ENCODE measurements around the gene FER. TPM values are rescaled to one million over a fixed set of nuclear protein-coding genes. Genes with fewer than 3 reads are reported as not detected.
"Not testable (repeated sequence)": the region's sequence is repeated elsewhere in the genome, so short reads cannot be mapped to it uniquely, and the experiment has no call there.

FER gene
- total and polyA plus RNA-seq, 2 of the 8 experiments (the other 6 are each of a cell fraction or from before 2014, with no cell fraction given): 1.3 to 15.8 TPM

DNA sequence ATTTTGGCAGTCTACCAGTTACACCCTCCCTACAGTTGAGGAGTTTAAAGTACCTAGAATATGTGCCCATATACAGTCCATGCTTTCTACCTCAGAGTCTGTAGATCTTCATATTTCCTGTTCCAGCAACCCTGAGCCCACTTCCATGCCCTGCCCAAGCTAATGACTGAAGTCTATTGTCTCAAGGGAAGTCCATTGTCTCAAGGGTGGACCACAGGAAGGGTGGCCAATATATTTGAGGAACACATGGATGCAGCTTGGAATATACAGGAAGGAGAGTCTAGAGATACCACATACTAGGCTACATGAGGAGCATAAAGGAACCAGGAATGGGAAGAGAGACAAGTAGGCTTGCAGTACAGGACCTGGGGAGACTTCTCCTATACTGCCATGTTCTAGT lies 274.4 kb downstream of the FER start (continued):
- TF ChIP-seq GTF2F1 (IDR thresholded peaks at IDR 0.05; ENCODE audit: borderline replicate concordance, low read depth, low read length) (no peak), NRF1 (IDR thresholded peaks at IDR 0.05; ENCODE audit: low read depth, low read length) (no peak), POLR2A (IDR thresholded peaks at IDR 0.05; ENCODE audit: control extremely low read depth in 1 of 2, low read depth in 2 of 2, low read length in 2 of 2) (no peak), TAF1 (IDR thresholded peaks at IDR 0.05; ENCODE audit: low read depth, low read length) (no peak), CTBP2 (IDR thresholded peaks at IDR 0.05; ENCODE audit: borderline replicate concordance, insufficient read depth, insufficient read length, low read length) (no peak), KDM4A (IDR thresholded peaks at IDR 0.05; ENCODE audit: low read depth, low read length, severe bottlenecking) (no peak)

GRCh38 chr5:109025729-109026128 lies 278.0 kb downstream of the FER start:
- H3K56ac ChIP-seq (replicated peaks; ENCODE audit: insufficient read length, low read depth, low read length); H3K36me3 ChIP-seq (ENCODE audit: control insufficient read depth in 2 of 4, insufficient read depth in 4 of 4, low read length in 3 of 4); H2BK20ac ChIP-seq (ENCODE audit: low read length); H3K4me3 ChIP-seq (ENCODE audit: extremely low read depth in 1 of 4, insufficient read depth in 2 of 4, low read depth in 3 of 4, low read length in 4 of 4); H3K18ac ChIP-seq (ENCODE audit: extremely low read depth, low read length); H2BK12ac ChIP-seq (ENCODE audit: low read depth, low read length); H4K91ac ChIP-seq (replicated peaks; ENCODE audit: insufficient read length, low read length); H4K5ac ChIP-seq (ENCODE audit: insufficient read length, low read depth, low read length); H2BK15ac ChIP-seq (ENCODE audit: low read length); H2AK5ac ChIP-seq (ENCODE audit: low read depth, low read length); H2BK5ac ChIP-seq (ENCODE audit: low read depth, low read length); H2BK120ac ChIP-seq (replicated peaks; ENCODE audit: low read depth, low read length); DNase-seq (ENCODE audit: low read depth in 1 of 2, low spot score in 2 of 2); POLR2A ChIA-PET (ENCODE audit: partially characterized antibody); H3K4me2 ChIP-seq (ENCODE audit: insufficient read depth in 1 of 2, low read depth in 2 of 2, low read length in 2 of 2); H3K14ac ChIP-seq (ENCODE audit: insufficient read length); H3K23me2 ChIP-seq (ENCODE audit: low read depth, low read length); FAIRE-seq; H4K20me1 ChIP-seq (replicated peaks in 1 of 2; ENCODE audit: control insufficient read depth in 1 of 2, insufficient read depth in 2 of 2, low read length in 2 of 2); H3K27ac ChIP-seq (ENCODE audit: low read depth, low read length); H3K27me3 ChIP-seq (replicated peaks in 1 of 4; ENCODE audit: control insufficient read depth in 3 of 4, extremely low read depth in 1 of 4, insufficient read depth in 3 of 4, low read length in 3 of 4); H3K9me3 ChIP-seq (ENCODE audit: insufficient read depth in 2 of 2, low read depth in 1 of 2, low read length in 1 of 2); H4K8ac ChIP-seq (ENCODE audit: extremely low read depth, insufficient read depth, low read length); H3K9ac ChIP-seq (replicated peaks in 1 of 4; ENCODE audit: extremely low read depth in 1 of 4, low read depth in 3 of 4, low read length in 3 of 4); H2AFZ ChIP-seq (ENCODE audit: low read length); H3K23ac ChIP-seq (ENCODE audit: insufficient read length); H3K4me1 ChIP-seq (replicated peaks in 1 of 4; ENCODE audit: control insufficient read depth in 3 of 4, insufficient read depth in 4 of 4, low read length in 3 of 4); H3K79me2 ChIP-seq (ENCODE audit: control insufficient read depth in 1 of 2, insufficient read depth in 2 of 2, low read length in 2 of 2); H3K79me1 ChIP-seq (ENCODE audit: low read depth, low read length); H3K4ac ChIP-seq (replicated peaks; ENCODE audit: insufficient read length, low read depth, low read length): not testable (repeated sequence)
- CTCF ChIA-PET (ENCODE audit: partially characterized antibody): interaction anchor here (0.7 to 0.9 kb wide), 2 partner anchors 9 to 168 kb away, joined by 5 to 7 read pairs; no protein-coding TSS in a partner anchor
- WGBS, 2 experiments (ENCODE audit: extremely low coverage in 1 of 2, insufficient coverage in 1 of 2, insufficient read length in 1 of 2, insufficient replicate concordance in 2 of 2, low coverage in 1 of 2, low lambda C conversion rate in 2 of 2, missing lambda C conversion rate in 1 of 2): 61% methylated on average over 1 of the region's 1 CpG; no CpG with 5 or more reads in 1 of the 2 experiments
